K562 (cell line): ENCODE measurements around the gene PKHD1. TPM values are rescaled to one million over a fixed set of nuclear protein-coding genes. Genes with fewer than 3 reads are reported as not detected.

ENCODE experiments used
- CC2D1A ChIP-seq: fragments of 450-650 bp; IDR thresholded peaks from 2 replicates; pipeline ENCODE4 v1.6.1; 2017; ENCODE audit warnings: mild to moderate bottlenecking
- DPF2 ChIP-seq: fragments of 450-650 bp; IDR thresholded peaks from 2 replicates; pipeline ENCODE4 v1.6.1; 2016
- EHMT2 ChIP-seq: fragments of 450-650 bp; IDR thresholded peaks from 2 replicates; pipeline ENCODE4 v1.6.1; 2018; ENCODE audit warnings: antibody characterized with exemption
- FOSL1 ChIP-seq: fragments of 200-800 bp; sonication (Bioruptor generic); conservative IDR thresholded peaks from 2 replicates; pipeline ENCODE4 v1.6.1; 2016; ENCODE audit warnings: missing genetic modification characterization, missing compliant biosample characterization
- KDM2B ChIP-seq: fragments of 250-450 bp; sonication (Bioruptor Pico); IDR thresholded peaks from 2 replicates; pipeline ENCODE4 v1.8.0; 2021; ENCODE audit warnings: mild to moderate bottlenecking, moderate library complexity
- KHSRP ChIP-seq: fragments of 450-650 bp; IDR thresholded peaks from 2 replicates; pipeline ENCODE4 v1.6.1; 2017
- SMARCE1 ChIP-seq: fragments of 450-650 bp; IDR thresholded peaks from 2 replicates; pipeline ENCODE4 v1.7.1; 2016; ENCODE audit warnings: mild to moderate bottlenecking
- TAF15 ChIP-seq: fragments of 200-400 bp; formaldehyde crosslinking; IDR thresholded peaks from 2 replicates; pipeline ENCODE4 v1.6.1; 2017; ENCODE audit warnings: mild to moderate bottlenecking, low read depth, low read length, moderate library complexity
- TBP ChIP-seq: optimal IDR thresholded peaks from 2 replicates; pipeline ENCODE3; 2011; ENCODE audit warnings: low read depth, low read length, improper control_type of control experiment
- ZNF24 ChIP-seq: fragments of 450-650 bp; IDR thresholded peaks from 2 replicates; pipeline ENCODE4 v1.6.1; 2016
- ZNF584 ChIP-seq: fragments of 200-800 bp; sonication (Bioruptor generic); IDR thresholded peaks from 2 replicates; pipeline ENCODE4 v1.6.1; 2016; ENCODE audit warnings: low read depth, mild to moderate bottlenecking, missing genetic modification characterization, missing compliant biosample characterization
- polyA plus RNA-seq, 8 experiments: library from polyadenylated mRNA; depleted of rRNA in 4 of 8; stranded (reverse) in 5 of 8; unstranded in 3 of 8; fragments of >200 nt; fragmentation: Nextera tagmentation in 2 of 8; fragmentation: Illumina TruSeq in 1 of 8; extraction: Ambion mirVana in 2 of 8; extraction: Trizol in 1 of 8; gene quantifications; 2 replicates each; pipeline versions ENCODE4 v1.2.1 to v1.2.3, GENCODE V29; 2011 to 2014; ENCODE audit warnings: inconsistent platforms in 1 of 8, missing spikeins in 1 of 8
- total RNA-seq, 7 experiments: library from RNA; depleted of rRNA in 6 of 7; stranded (reverse); fragments of >200 nt in 6 of 7; fragmentation: Illumina TruSeq in 2 of 7; extraction: Trizol in 2 of 7; gene quantifications; 2 replicates each; pipeline versions ENCODE4 v1.2.1 to v1.2.3, GENCODE V29; 2011 to 2021; ENCODE audit warnings: low replicate concordance in 1 of 7
- TF ChIP-seq, protein P1 (sequence below): IDR thresholded peaks from 3 replicates; pipeline ENCODE4 v1.6.1; 2011; ENCODE audit warnings: borderline replicate concordance, mild to moderate bottlenecking; ENCODE audit not compliant: insufficient read length, insufficient read depth
- TF ChIP-seq, protein P2 (sequence below): sonication (generic); formaldehyde crosslinking; IDR thresholded peaks from 2 replicates; pipeline ENCODE4 v1.5.0; 2020; ENCODE audit warnings: missing genetic modification reagents
- TF ChIP-seq, protein P3 (sequence below), 3 experiments: IDR thresholded peaks in 2 of 3; conservative IDR thresholded peaks in 1 of 3; 2 replicates each; pipeline ENCODE4 v1.5.1; 2011 to 2012; ENCODE audit warnings: low read length in 3 of 3, mild to moderate bottlenecking in 3 of 3, control low read depth in 2 of 3, improper control_type of control experiment in 1 of 3, inconsistent platforms in 1 of 3, low read depth in 1 of 3, mixed read lengths in 1 of 3, moderate library complexity in 1 of 3; ENCODE audit not compliant: insufficient read depth in 2 of 3
- TF ChIP-seq, protein P4 (sequence below): sonication (generic); formaldehyde crosslinking; IDR thresholded peaks from 2 replicates; pipeline ENCODE4 v1.8.1; 2022; ENCODE audit warnings: missing genetic modification reagents

The PKHD1 gene
- total and polyA plus RNA-seq, 9 of the 15 experiments (the other 6 are each of a cell fraction or from before 2014, with no cell fraction given) = 0.01 to 0.04 (median 0.01) TPM; not detected in 6

DNA sequence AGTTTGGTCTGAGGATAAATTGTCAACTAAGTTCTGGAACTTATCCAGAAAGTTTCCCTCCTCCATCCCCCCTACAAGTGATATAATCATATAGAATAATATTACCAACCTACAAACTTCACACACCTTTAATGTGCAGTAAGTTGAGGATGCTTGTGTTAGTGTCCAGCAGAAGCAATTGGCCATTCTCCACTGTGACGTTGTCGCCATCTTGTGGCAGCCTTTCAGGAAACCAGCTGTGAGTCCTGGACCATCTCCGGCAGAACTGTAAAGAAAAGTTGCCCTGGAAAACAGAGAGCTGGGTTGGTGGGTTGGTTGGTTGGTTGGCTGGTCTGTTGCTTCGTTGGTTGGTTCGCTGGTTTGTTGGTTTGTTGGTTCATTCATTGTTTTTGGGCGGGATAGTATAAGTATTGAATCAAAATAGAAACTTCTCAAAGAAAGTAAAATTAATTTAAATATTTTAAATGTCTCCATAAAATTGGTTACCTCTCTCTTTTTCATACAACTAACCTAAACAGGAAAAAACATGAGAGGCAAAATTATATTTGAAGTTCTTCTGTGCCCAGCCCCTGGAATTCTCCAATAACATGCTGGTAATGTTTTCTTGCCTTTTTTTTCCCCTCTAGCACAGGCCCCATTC is 127.5 kb downstream of the PKHD1 start (continued):
- TF ChIP-seq, protein P1, sequence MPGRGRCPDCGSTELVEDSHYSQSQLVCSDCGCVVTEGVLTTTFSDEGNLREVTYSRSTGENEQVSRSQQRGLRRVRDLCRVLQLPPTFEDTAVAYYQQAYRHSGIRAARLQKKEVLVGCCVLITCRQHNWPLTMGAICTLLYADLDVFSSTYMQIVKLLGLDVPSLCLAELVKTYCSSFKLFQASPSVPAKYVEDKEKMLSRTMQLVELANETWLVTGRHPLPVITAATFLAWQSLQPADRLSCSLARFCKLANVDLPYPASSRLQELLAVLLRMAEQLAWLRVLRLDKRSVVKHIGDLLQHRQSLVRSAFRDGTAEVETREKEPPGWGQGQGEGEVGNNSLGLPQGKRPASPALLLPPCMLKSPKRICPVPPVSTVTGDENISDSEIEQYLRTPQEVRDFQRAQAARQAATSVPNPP = no peak
- TF ChIP-seq SMARCE1 = no peak
- TF ChIP-seq, protein P2, sequence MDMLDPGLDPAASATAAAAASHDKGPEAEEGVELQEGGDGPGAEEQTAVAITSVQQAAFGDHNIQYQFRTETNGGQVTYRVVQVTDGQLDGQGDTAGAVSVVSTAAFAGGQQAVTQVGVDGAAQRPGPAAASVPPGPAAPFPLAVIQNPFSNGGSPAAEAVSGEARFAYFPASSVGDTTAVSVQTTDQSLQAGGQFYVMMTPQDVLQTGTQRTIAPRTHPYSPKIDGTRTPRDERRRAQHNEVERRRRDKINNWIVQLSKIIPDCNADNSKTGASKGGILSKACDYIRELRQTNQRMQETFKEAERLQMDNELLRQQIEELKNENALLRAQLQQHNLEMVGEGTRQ (CRISPR knock-in tag) = no peak
- no peak for TF ChIP-seq KHSRP
- TF ChIP-seq EHMT2 = no peak
- TF ChIP-seq TAF15 = no peak
- TF ChIP-seq, protein P3, sequence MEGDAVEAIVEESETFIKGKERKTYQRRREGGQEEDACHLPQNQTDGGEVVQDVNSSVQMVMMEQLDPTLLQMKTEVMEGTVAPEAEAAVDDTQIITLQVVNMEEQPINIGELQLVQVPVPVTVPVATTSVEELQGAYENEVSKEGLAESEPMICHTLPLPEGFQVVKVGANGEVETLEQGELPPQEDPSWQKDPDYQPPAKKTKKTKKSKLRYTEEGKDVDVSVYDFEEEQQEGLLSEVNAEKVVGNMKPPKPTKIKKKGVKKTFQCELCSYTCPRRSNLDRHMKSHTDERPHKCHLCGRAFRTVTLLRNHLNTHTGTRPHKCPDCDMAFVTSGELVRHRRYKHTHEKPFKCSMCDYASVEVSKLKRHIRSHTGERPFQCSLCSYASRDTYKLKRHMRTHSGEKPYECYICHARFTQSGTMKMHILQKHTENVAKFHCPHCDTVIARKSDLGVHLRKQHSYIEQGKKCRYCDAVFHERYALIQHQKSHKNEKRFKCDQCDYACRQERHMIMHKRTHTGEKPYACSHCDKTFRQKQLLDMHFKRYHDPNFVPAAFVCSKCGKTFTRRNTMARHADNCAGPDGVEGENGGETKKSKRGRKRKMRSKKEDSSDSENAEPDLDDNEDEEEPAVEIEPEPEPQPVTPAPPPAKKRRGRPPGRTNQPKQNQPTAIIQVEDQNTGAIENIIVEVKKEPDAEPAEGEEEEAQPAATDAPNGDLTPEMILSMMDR (IDR thresholded peaks at IDR 0.05 in 2 of 3, conservative IDR thresholded peaks at IDR 0.05 in 1 of 3; ENCODE audit: insufficient read depth in 2 of 3, low read depth in 1 of 3, low read length in 3 of 3) = peak; percentile 80 to 84 (median 82)
- TF ChIP-seq KDM2B (CRISPR knock-in tag) = no peak
- 0 out of 2 replicates have a peak, but pooled peaks have one; percentile 17 for TF ChIP-seq CC2D1A
- TF ChIP-seq, protein P4, sequence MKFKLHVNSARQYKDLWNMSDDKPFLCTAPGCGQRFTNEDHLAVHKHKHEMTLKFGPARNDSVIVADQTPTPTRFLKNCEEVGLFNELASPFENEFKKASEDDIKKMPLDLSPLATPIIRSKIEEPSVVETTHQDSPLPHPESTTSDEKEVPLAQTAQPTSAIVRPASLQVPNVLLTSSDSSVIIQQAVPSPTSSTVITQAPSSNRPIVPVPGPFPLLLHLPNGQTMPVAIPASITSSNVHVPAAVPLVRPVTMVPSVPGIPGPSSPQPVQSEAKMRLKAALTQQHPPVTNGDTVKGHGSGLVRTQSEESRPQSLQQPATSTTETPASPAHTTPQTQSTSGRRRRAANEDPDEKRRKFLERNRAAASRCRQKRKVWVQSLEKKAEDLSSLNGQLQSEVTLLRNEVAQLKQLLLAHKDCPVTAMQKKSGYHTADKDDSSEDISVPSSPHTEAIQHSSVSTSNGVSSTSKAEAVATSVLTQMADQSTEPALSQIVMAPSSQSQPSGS (CRISPR knock-in tag) = no peak
- no peak for TF ChIP-seq DPF2
- TF ChIP-seq FOSL1 (tag) = no peak
- no peak for TF ChIP-seq TBP
- TF ChIP-seq ZNF24 = no peak
- no peak for TF ChIP-seq ZNF584
